T1000 (cell line): ENCODE results near the gene CNTN2.
A peak's percentile ranks its signal among the peaks of the same experiment; 100 is the strongest.

Source experiments
- DNase-seq: peaks from one replicate; lab custom pipeline; 2025; ENCODE audit warnings: mixed read lengths; lab: John Stamatoyannopoulos, UW

The CNTN2 gene

GRCh38 chr1:205072881-205073280 is 29.9 kb downstream of the CNTN2 start:
- DNase-seq: no peak

- DNase-seq: no peak
These were observed 30.5 kb downstream of the CNTN2 start for GRCh38 chr1:205073511-205073910.

GRCh38 chr1:205074084-205074483 is 31.1 kb downstream of the CNTN2 start:
- DNase-seq: no peak

- no peak for DNase-seq
These were observed 31.5 kb downstream of the CNTN2 start for GRCh38 chr1:205074513-205074912.

DNA sequence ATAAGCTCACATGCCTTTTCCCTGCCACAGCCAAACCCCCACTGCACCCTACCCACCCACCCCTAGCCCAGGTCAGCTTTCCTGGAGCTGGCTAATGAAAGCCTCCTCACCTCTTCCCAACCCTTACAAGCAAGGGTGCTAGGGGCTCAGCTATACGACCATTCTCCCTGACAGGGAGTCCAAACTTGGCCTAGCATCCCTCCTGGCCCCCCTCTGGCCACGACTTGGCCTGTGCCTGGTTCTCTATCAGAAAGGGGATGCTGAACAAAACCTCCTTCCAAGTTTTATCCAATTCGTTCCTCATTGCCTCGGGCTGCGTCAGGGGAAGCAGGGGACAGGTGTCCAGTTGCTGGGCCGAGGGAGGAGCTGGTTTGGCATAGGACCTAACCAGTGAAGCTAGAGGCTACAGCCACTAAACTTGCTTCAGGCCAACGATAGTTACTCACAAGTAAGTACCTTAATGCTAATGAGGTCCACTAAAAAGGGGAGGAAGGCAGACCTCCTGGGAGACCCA is 32.7 kb downstream of the CNTN2 start:
- no peak for DNase-seq

GRCh38 chr1:205076245-205076761 is 33.3 kb downstream of the CNTN2 start:
- DNase-seq: no peak

DNA sequence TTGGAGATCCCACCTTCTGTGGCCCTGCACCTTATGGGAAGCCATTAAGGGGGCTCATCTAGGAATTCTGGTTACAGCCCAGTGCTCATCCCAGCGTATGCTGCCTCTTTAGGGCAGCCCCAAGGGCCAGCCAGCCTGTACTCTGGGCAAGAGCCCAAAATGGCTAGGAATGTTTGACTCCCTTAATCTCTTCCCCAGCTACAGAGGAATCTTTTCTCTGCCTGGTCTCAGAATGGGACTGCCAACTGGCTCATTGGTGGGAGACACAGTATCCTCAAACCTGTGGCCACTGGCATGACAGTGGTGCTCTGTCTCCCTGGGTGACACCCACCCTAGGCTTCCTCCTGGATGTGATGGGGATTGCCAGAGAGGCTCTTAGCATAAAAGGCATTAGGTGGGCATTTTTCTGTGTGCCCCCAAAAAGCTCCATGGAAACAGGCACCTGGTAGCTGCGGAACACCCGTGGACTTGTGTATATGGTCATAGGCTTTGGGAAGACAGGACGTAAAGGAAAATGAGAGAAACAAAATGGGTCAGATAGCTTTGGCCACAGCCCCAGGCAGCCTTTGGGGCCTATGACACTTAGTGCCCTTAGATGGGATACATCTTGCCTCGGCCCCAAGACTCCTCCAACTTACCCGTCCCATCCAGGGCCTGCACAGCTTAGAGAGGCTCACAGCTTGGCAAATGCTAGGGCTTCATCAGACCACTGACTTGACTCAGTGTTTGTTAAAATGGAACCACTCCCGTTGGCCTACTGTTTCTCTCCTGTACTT is 34.3 kb downstream of the CNTN2 start:
- DNase-seq: no peak

DNA sequence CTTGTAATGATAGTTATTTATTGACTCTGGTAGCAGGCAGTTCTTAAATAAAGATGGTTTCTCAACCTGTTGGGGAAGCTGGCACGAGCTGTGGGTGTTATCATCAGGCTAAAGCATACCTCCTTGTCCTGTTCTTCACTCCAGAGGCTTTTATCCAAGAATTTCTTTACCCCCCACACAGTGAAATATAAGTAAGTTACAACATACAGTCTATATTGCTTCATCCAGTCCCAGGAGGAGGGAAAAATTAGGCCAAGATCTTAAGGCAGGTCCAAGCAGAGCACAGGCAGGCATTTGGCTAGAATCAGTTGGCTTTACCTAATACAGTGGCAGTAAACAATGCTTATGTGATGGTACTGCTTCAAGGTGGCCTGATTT is 34.9 kb downstream of the CNTN2 start:
- no peak for DNase-seq

- DNase-seq: no peak
These were observed 39.4 kb downstream of the CNTN2 start for GRCh38 chr1:205082431-205082830.

DNA sequence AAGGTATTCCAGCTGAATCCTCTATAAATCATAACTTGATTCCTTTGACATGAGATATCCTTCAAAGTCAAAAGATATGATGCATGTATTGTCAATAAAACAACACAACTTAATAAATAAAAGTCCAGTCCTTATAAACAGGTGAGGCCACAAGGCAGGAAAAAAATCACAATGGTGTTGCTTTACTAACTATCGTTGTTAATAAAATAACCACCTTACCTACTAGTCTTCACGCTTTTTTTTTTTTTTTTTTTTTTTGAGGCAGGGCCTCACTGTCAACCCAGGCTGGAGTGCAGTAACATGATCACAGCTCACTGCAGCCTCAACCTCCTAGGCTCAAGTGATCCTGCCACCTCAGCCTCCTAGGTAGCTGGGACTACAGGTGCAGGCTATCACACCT is 41.3 kb downstream of the CNTN2 start, which contains the start of gene TMEM81:
Gene TMEM81 (minus strand): TSS at position 101 of the 400 bp plus-strand sequence. CDS start 140 bp downstream, outside the sequence.
- DNase-seq: no peak

- DNase-seq: no peak
These were observed 45.3 kb downstream of the CNTN2 start for GRCh38 chr1:205088341-205088740.

DNA sequence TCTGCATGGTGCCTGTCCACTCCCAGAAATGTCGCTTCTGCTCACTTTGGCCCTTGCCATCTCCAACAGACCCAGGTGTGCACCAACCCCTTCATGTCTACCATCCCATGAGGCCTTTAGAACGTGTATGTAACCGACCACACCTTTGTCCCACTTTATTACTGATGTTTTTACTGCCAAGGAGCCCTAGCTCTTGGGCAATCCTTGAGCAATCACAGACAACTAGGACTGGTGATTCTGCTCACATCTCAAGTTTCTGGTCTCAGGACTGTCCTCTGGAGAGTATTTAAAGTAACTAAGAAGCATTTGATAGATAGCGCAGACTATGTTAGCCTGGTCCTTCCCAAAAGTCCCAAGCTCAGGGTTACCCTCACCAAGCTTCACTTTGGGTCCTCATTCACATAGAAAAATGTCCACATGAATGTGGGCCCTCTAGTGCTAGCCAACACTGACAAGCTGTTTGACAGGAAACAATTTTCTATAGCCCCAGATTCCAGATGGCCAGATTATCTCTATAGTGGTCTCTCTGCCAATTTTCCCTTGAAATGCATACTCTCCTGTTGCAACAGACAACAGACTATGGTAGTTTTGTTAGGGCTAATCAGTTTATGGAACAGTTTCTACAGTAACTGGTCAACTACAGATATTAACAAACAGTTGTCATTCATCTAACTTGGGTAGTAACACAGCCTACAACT is 48.2 kb downstream of the CNTN2 start:
- DNase-seq: no peak

- DNase-seq: no peak
These were observed 52.4 kb downstream of the CNTN2 start for GRCh38 chr1:205095422-205095821.

- no peak for DNase-seq
These were observed 55.2 kb downstream of the CNTN2 start for GRCh38 chr1:205098242-205098641.

- DNase-seq: no peak
These were observed 59.4 kb downstream of the CNTN2 start for GRCh38 chr1:205102404-205102803.

DNA sequence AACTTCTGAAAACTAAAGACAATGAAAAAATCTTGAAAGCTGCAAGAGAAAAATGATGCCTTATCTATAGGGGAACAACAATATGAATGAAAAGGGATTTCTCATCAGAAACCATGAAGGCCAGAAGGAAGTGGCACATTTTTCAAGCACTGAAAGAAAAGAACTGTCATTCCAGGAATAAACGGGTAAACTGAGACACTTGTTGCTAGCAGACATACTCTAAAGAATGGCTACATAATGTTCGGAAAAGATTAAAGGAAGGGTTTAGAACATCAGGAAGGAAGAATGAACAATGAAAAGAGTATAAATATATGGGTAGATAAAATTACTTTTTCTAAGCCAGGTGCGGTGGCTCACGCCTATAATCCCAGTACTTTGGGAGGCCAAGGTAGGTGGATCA is 64.3 kb downstream of the CNTN2 start:
- no peak for DNase-seq

GRCh38 chr1:205108464-205108863 is 65.5 kb downstream of the CNTN2 start:
- DNase-seq: no peak

DNA sequence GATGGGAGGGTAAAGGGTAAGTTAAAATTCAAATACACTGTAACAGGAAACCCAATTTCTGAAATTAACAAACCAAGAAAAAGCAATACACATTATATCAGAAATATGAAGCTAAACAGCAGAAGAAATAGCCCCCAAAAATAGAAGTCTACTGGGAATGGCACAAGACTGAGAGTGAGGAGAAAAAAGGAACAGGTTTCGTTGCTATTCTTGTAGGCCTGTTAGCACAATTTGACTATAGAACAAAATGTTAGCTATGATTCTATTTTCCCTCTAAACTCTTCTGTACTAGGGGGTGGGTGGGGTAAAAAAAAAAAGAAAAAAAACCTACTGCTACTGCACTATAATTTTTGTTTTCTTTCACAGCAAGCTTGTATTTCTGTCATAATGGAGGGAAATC is 66.3 kb downstream of the CNTN2 start:
- DNase-seq: no peak

DNA sequence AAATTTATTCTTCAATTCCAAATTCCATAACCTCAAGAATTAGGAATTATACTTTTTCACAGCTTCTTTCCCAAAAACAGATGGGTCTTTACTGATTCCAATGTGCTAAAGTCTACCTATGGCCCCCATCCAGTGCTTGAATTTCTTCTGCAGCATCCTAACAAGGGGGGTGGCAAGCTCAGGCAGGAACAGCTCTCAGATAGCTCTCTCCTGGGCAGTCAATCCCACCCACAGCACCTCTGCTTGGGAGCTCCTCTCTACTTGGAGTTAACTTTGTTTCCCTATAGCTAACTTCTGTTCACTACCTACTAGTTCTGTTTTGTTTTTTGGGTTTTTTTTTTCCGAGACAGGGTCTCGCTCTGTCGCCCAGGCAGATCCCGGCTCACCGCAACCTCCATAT is 66.7 kb downstream of the CNTN2 start:
- no peak for DNase-seq

- DNase-seq: no peak
These were observed 68.3 kb downstream of the CNTN2 start for GRCh38 chr1:205111354-205111753.

- no peak for DNase-seq
These were observed 75.7 kb downstream of the CNTN2 start for GRCh38 chr1:205118752-205119151.

DNA sequence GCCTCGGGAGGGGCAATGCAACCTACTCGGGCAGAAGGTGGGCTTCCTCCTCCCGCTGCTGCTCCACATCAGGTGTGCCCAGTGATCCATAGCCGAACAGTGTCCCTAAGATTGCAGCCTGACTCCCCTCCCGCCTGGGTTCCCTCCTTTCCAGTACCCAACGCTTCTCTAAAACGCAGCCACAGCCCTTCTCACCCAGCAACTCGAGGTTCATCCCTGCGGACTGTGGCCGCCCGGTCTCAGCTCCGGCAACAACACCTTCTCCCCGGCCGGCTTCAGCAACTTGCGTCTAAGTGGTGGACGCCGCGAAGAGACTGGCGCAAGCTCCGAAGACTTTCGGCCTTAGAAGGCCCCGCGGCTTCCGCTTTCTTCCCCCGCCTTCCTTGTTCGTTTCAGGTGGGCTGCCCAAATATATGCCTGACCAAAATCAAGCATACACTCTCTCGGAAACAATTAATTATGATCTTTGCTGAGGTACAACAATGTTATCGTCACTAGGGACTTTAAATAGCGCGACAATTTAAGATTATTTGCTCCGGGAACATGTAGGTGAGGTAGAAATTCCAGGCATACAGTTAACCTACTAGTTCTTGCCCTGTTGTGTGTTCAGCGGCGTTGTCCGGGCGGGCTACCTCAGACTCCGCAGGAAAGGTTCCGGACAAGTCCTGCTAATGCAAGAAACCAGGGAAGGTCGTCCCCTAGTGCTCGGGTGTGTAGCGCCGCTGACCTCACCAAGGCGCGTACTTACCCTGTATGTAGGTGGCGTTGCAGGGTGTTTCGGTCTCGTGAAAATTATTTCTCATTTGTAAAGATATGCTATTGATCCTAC is 78.9 kb downstream of the CNTN2 start, which contains the start of gene RBBP5:
Gene RBBP5 (minus strand): TSS at position 319 of the 829 bp plus-strand sequence. CDS start 105 bp downstream, at position 214.
- DNase-seq: peak; percentile 96
